K562 (cell line): ENCODE measurements around the gene SOBP. TPM values are rescaled to one million over a fixed set of nuclear protein-coding genes. Genes with fewer than 3 reads are reported as not detected.

Source experiments
- ATAC-seq: fragments of 200-7000 bp; cut with Tn5 transposase; 3 replicates; pipeline ENCODE4 v1.9.1; 2020; ENCODE audit warnings: moderate library complexity
- BruUV-seq: library from RNA; stranded (reverse); fragments of 400-500 nt; replicated peaks from 2 replicates; lab custom pipeline; 2021; lab: Mats Ljungman, UMichigan
- CTCF ChIA-PET: fragments of 300-600 bp; formaldehyde crosslinking; extraction: SDS; loops from one replicate; lab custom pipeline; 2021; ENCODE audit warnings: low intra/inter-chr PET ratio; lab: Yijun Ruan, JAX
- POLR2A ChIA-PET: fragments of 300-600, 350-650 bp; sonication (Branson Sonifier 250); formaldehyde crosslinking; extraction: SDS; loops from one replicate; lab custom pipeline; 2021; ENCODE audit warnings: antibody characterized with exemption, inconsistent platforms; lab: Yijun Ruan, JAX
- DNase-seq, 4 experiments: peaks; one replicate each; pipeline versions ENCODE4 v3.0.0 to v3.0.0-alpha.2; 2011 to 2018; ENCODE audit warnings: low spot score in 3 of 4, mixed read lengths in 3 of 4; ENCODE audit errors: extremely low read depth in 1 of 4
- FAIRE-seq: peaks from 2 replicates; lab custom pipeline; 2011; peaks lifted over from hg19 to GRCh38; lab: Jason Lieb, UNC
- H2AFZ ChIP-seq: 2 replicates; pipeline ENCODE4 v1.6.0; 2011; ENCODE audit warnings: low read depth, low read length, control low read depth, inconsistent platforms
- H3K27ac ChIP-seq: fragments of 200-600 bp; 3 replicates; pipeline ENCODE4 v1.8.0; 2011; ENCODE audit warnings: low read depth, mild to moderate bottlenecking, control low read depth, inconsistent platforms, low read length, moderate library complexity, mixed read lengths; ENCODE audit errors: extremely low read depth
- H3K27me3 ChIP-seq, 2 experiments: fragments of 300-600 bp in 1 of 2; 2 replicates in 1 of 2; 3 replicates in 1 of 2; pipeline versions ENCODE4 v1.6.0 to v1.8.0; 2011; ENCODE audit warnings: inconsistent platforms in 2 of 2, low read length in 2 of 2, mild to moderate bottlenecking in 1 of 2, mixed read lengths in 1 of 2, moderate library complexity in 1 of 2; ENCODE audit not compliant: control insufficient read depth in 2 of 2, insufficient read depth in 2 of 2
- H3K36me3 ChIP-seq: fragments of 300-600 bp; 3 replicates; pipeline ENCODE4 v1.8.0; 2011; ENCODE audit warnings: mild to moderate bottlenecking, low read length, inconsistent platforms; ENCODE audit not compliant: control insufficient read depth, insufficient read depth
- H3K4me1 ChIP-seq, 2 experiments: fragments of 200-600 bp in 1 of 2; replicated peaks in 1 of 2; 2 replicates in 1 of 2; 3 replicates in 1 of 2; pipeline versions ENCODE4 v1.5.1 to v1.8.0; 2011; ENCODE audit warnings: inconsistent platforms in 2 of 2, low read length in 2 of 2, mild to moderate bottlenecking in 1 of 2, mixed read lengths in 1 of 2, moderate library complexity in 1 of 2; ENCODE audit not compliant: control insufficient read depth in 2 of 2, insufficient read depth in 2 of 2
- H3K4me2 ChIP-seq: 2 replicates; pipeline ENCODE4 v1.6.1; 2011; ENCODE audit warnings: low read length, control low read depth, inconsistent platforms, mixed read lengths; ENCODE audit not compliant: insufficient read depth
- H3K4me3 ChIP-seq: fragments of 200-600 bp; sonication (generic), shearing (Covaris generic); 2 replicates; pipeline ENCODE4 v1.5.1; 2016; ENCODE audit warnings: control low read depth, inconsistent platforms
- H3K79me2 ChIP-seq: fragments of 200-600 bp; 3 replicates; pipeline ENCODE4 v1.8.0; 2011; ENCODE audit warnings: low read length, inconsistent platforms; ENCODE audit not compliant: control insufficient read depth, insufficient read depth
- H3K9ac ChIP-seq, 2 experiments: 2 replicates each; pipeline versions ENCODE4 v1.6.0 to v1.6.1; 2011; ENCODE audit warnings: low read depth in 2 of 2, low read length in 2 of 2, control low read depth in 1 of 2, inconsistent platforms in 1 of 2, mild to moderate bottlenecking in 1 of 2, mixed read lengths in 1 of 2; ENCODE audit not compliant: insufficient read depth in 1 of 2
- H3K9me1 ChIP-seq: one replicate; pipeline ENCODE4 v1.6.0; 2011; ENCODE audit warnings: inconsistent platforms, mild to moderate bottlenecking, low read length, moderate library complexity; ENCODE audit not compliant: control insufficient read depth, insufficient read depth
- H3K9me3 ChIP-seq: replicated peaks from 2 replicates; pipeline ENCODE4 v1.5.1; 2011; ENCODE audit warnings: low read depth, low read length, inconsistent platforms; ENCODE audit not compliant: control insufficient read depth, insufficient read depth
- H4K20me1 ChIP-seq: replicated peaks from 2 replicates; pipeline ENCODE4 v1.6.1; 2011; ENCODE audit warnings: low read length, inconsistent platforms, mixed read lengths; ENCODE audit not compliant: control insufficient read depth, insufficient read depth
- CREM ChIP-seq: IDR thresholded peaks from 2 replicates; pipeline ENCODE4 v1.6.1; 2014; ENCODE audit warnings: antibody characterized with exemption, low read depth
- ELF1 ChIP-seq: fragments of 200-800 bp; sonication (Bioruptor generic); IDR thresholded peaks from 2 replicates; pipeline ENCODE4 v1.6.1; 2016; ENCODE audit warnings: missing genetic modification characterization, missing compliant biosample characterization
- POLR2AphosphoS2 ChIP-seq: IDR thresholded peaks from 2 replicates; pipeline ENCODE4 v1.6.1; 2012; ENCODE audit warnings: low read length, improper control_type of control experiment
- SIN3A ChIP-seq, 2 experiments: fragments of 150-350 bp in 1 of 2; IDR thresholded peaks; 2 replicates each; pipeline ENCODE4 v1.6.1; 2011 to 2016; ENCODE audit warnings: borderline replicate concordance in 2 of 2, low read depth in 2 of 2, low read length in 2 of 2, mild to moderate bottlenecking in 2 of 2, moderate library complexity in 2 of 2; ENCODE audit not compliant: control insufficient read depth in 1 of 2
- TAF1 ChIP-seq: IDR thresholded peaks from 2 replicates; pipeline ENCODE4 v1.6.1; 2011; ENCODE audit warnings: mild to moderate bottlenecking, low read length, moderate library complexity; ENCODE audit not compliant: insufficient read depth, control insufficient read depth, severe bottlenecking; ENCODE audit errors: extremely low read depth
- WGBS: fragments of 100-300 bp; shearing (Covaris generic); methylation state at CpG from one replicate; pipeline ENCODE4 v1.1.6; 2016; ENCODE audit warnings: low coverage, mixed read lengths; ENCODE audit not compliant: insufficient coverage; ENCODE audit errors: missing lambda C conversion rate; 5-methylcytosine and 5-hydroxymethylcytosine counted together
- in situ Hi-C: fragments of 300-500 bp; cut with MboI; formaldehyde crosslinking; loops from 4 replicates; pipeline ENCODE4 v1.15.0; 2018; ENCODE audit warnings: inconsistent platforms, mixed read lengths
- intact Hi-C: fragments of 100-400 bp; cut with micrococcal nuclease; formaldehyde crosslinking; loops from 2 replicates; pipeline ENCODE4 v1.14.2; 2022
- polyA plus RNA-seq, 8 experiments: library from polyadenylated mRNA; depleted of rRNA in 4 of 8; stranded (reverse) in 5 of 8; unstranded in 3 of 8; fragments of >200 nt; fragmentation: Nextera tagmentation in 2 of 8; fragmentation: Illumina TruSeq in 1 of 8; extraction: Ambion mirVana in 2 of 8; extraction: Trizol in 1 of 8; gene quantifications; 2 replicates each; pipeline versions ENCODE4 v1.2.1 to v1.2.3, GENCODE V29; 2011 to 2014; ENCODE audit warnings: inconsistent platforms in 1 of 8, missing spikeins in 1 of 8
- total RNA-seq, 7 experiments: library from RNA; depleted of rRNA in 6 of 7; stranded (reverse); fragments of >200 nt in 6 of 7; fragmentation: Illumina TruSeq in 2 of 7; extraction: Trizol in 2 of 7; gene quantifications; 2 replicates each; pipeline versions ENCODE4 v1.2.1 to v1.2.3, GENCODE V29; 2011 to 2021; ENCODE audit warnings: low replicate concordance in 1 of 7
- TF ChIP-seq, protein P1 (sequence below): fragments of 250-450 bp; sonication (Bioruptor Pico); IDR thresholded peaks from 2 replicates; pipeline ENCODE4 v1.8.0; 2021; ENCODE audit warnings: moderate library complexity, mild to moderate bottlenecking, inconsistent platforms
- TF ChIP-seq, protein P2 (sequence below), 3 experiments: IDR thresholded peaks in 2 of 3; conservative IDR thresholded peaks in 1 of 3; 2 replicates each; pipeline ENCODE4 v1.5.1; 2011 to 2012; ENCODE audit warnings: low read length in 3 of 3, mild to moderate bottlenecking in 3 of 3, control low read depth in 2 of 3, improper control_type of control experiment in 1 of 3, inconsistent platforms in 1 of 3, low read depth in 1 of 3, mixed read lengths in 1 of 3, moderate library complexity in 1 of 3; ENCODE audit not compliant: insufficient read depth in 2 of 3

Gene SOBP
- total and polyA plus RNA-seq, 9 of the 15 experiments (the other 6 are each of a cell fraction or from before 2014, with no cell fraction given): 0.16 TPM; not detected in 8

DNA sequence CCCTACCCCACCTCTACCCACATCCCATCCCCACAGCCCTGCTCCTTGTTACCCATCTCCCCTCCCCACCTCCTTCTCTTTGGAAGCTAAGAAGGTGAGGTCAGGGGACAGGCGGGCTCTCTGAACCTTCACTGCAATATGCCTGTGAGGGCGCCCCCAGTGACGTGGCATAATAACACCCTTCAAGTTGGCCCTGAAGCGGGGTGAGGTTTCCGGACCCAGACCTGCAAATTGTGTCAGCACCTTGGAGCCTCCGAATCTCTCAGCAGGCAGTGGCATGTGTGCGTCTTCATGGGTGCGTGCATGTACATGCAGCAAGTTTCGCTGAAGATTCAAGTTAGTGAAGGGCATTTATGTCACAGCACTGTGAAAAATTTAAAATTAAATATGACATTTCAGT lies 114.6 kb downstream of the SOBP start:
- BruUV-seq: no TSS peak
- Histone ChIP-seq H3K27ac (no peak overlapping the region), H3K4me3 (no peak overlapping the region), H2AFZ (no peak overlapping the region), H4K20me1 (no peaks in the 10 kb centered on the region), H3K9me3 (no peaks in the 10 kb centered on the region), H3K9ac (no peak overlapping the region), H3K36me3 (no peaks in the 10 kb centered on the region), H3K79me2 (no peaks in the 10 kb centered on the region), H3K9me1 (no peaks in the 10 kb centered on the region), H3K4me1 (no peaks in the 10 kb centered on the region), H3K4me2 (no peak overlapping the region), H3K27me3 (peaks cover 3 to 17% of the 10 kb centered on the region in 2 experiments; a peak in 4 of 5 replicates)
- TF ChIP-seq TAF1 (no peak), CREM (peak; percentile 41), POLR2AphosphoS2 (no peak), ELF1 (tag) (no peak), SIN3A (IDR thresholded peaks at IDR 0.05; ENCODE audit: borderline replicate concordance in 2 of 2, control insufficient read depth in 1 of 2, low read depth in 2 of 2, low read length in 2 of 2) (no peak)
- TF ChIP-seq, protein P1, sequence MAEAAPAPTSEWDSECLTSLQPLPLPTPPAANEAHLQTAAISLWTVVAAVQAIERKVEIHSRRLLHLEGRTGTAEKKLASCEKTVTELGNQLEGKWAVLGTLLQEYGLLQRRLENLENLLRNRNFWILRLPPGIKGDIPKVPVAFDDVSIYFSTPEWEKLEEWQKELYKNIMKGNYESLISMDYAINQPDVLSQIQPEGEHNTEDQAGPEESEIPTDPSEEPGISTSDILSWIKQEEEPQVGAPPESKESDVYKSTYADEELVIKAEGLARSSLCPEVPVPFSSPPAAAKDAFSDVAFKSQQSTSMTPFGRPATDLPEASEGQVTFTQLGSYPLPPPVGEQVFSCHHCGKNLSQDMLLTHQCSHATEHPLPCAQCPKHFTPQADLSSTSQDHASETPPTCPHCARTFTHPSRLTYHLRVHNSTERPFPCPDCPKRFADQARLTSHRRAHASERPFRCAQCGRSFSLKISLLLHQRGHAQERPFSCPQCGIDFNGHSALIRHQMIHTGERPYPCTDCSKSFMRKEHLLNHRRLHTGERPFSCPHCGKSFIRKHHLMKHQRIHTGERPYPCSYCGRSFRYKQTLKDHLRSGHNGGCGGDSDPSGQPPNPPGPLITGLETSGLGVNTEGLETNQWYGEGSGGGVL (CRISPR knock-in tag): no peak
- TF ChIP-seq, protein P2, sequence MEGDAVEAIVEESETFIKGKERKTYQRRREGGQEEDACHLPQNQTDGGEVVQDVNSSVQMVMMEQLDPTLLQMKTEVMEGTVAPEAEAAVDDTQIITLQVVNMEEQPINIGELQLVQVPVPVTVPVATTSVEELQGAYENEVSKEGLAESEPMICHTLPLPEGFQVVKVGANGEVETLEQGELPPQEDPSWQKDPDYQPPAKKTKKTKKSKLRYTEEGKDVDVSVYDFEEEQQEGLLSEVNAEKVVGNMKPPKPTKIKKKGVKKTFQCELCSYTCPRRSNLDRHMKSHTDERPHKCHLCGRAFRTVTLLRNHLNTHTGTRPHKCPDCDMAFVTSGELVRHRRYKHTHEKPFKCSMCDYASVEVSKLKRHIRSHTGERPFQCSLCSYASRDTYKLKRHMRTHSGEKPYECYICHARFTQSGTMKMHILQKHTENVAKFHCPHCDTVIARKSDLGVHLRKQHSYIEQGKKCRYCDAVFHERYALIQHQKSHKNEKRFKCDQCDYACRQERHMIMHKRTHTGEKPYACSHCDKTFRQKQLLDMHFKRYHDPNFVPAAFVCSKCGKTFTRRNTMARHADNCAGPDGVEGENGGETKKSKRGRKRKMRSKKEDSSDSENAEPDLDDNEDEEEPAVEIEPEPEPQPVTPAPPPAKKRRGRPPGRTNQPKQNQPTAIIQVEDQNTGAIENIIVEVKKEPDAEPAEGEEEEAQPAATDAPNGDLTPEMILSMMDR (IDR thresholded peaks at IDR 0.05 in 2 of 3, conservative IDR thresholded peaks at IDR 0.05 in 1 of 3; ENCODE audit: insufficient read depth in 2 of 3, low read depth in 1 of 3, low read length in 3 of 3): peak in 1 of 3 experiments; percentile 19; a peak in 2 of 6 replicates
- in situ Hi-C loops (no loop called here), intact Hi-C loops (no loop called here)
- POLR2A ChIA-PET: no interaction called here
- CTCF ChIA-PET: no interaction called here
- peak; percentile 63; the same call in 2 of the 3 replicates for ATAC-seq
- WGBS: 3% methylated on average over 9 of the region's 9 CpGs
- FAIRE-seq: no peak
- peak in 1 of 4 experiments; percentile 25 for DNase-seq
